Panc1 (cell line): ENCODE data around the gene POLR1E.

Experiments
- POLR2AphosphoS5 ChIP-seq: IDR thresholded peaks from 2 replicates; pipeline ENCODE4 v1.6.1; 2012; ENCODE audit warnings: mild to moderate bottlenecking, low read depth, low read length, moderate library complexity
- SIN3A ChIP-seq: IDR thresholded peaks from 2 replicates; pipeline ENCODE4 v1.6.1; 2012; ENCODE audit warnings: low read depth, mild to moderate bottlenecking, low read length, moderate library complexity, borderline replicate concordance; ENCODE audit not compliant: insufficient read depth
- TCF7L2 ChIP-seq: IDR thresholded peaks from 2 replicates; pipeline ENCODE4 v1.6.1; 2011; ENCODE audit warnings: mild to moderate bottlenecking, low read depth, low read length, inconsistent platforms
- TF ChIP-seq, protein P1 (sequence below): fragments of 450-650 bp; IDR thresholded peaks from 2 replicates; pipeline ENCODE4 v1.5.1; 2017; ENCODE audit warnings: mild to moderate bottlenecking
- TF ChIP-seq, protein P2 (sequence below), 2 experiments: IDR thresholded peaks; 2 replicates each; pipeline ENCODE4 v1.6.1; 2011 to 2012; ENCODE audit warnings: low read depth in 2 of 2, control low read depth in 1 of 2, low read length in 1 of 2, mild to moderate bottlenecking in 1 of 2, moderate library complexity in 1 of 2; ENCODE audit not compliant: insufficient read depth in 1 of 2

DNA sequence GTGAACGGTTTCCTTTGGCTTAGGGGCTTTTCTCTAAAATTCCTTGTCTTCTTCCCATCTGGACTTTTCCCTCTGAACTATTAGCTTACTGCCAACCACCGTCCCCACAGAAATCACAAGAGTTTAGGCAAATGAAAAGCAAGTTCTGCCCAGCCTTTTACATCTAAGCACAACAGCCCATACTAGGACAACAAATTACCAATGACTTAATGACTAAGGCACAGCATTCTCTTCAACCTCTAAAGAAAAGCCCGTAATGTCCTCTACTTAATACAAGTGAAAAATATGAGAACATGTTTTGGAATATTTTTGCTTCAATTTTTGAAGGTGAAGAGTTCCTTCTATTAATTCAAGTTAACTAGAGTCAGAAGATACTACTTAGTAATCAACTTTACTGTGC lies 21.7 kb upstream of the POLR1E start:
- TF ChIP-seq, protein P1, sequence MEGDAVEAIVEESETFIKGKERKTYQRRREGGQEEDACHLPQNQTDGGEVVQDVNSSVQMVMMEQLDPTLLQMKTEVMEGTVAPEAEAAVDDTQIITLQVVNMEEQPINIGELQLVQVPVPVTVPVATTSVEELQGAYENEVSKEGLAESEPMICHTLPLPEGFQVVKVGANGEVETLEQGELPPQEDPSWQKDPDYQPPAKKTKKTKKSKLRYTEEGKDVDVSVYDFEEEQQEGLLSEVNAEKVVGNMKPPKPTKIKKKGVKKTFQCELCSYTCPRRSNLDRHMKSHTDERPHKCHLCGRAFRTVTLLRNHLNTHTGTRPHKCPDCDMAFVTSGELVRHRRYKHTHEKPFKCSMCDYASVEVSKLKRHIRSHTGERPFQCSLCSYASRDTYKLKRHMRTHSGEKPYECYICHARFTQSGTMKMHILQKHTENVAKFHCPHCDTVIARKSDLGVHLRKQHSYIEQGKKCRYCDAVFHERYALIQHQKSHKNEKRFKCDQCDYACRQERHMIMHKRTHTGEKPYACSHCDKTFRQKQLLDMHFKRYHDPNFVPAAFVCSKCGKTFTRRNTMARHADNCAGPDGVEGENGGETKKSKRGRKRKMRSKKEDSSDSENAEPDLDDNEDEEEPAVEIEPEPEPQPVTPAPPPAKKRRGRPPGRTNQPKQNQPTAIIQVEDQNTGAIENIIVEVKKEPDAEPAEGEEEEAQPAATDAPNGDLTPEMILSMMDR: no peak
- TF ChIP-seq TCF7L2 (no peak), POLR2AphosphoS5 (no peak), SIN3A (no peak)
- TF ChIP-seq, protein P2, sequence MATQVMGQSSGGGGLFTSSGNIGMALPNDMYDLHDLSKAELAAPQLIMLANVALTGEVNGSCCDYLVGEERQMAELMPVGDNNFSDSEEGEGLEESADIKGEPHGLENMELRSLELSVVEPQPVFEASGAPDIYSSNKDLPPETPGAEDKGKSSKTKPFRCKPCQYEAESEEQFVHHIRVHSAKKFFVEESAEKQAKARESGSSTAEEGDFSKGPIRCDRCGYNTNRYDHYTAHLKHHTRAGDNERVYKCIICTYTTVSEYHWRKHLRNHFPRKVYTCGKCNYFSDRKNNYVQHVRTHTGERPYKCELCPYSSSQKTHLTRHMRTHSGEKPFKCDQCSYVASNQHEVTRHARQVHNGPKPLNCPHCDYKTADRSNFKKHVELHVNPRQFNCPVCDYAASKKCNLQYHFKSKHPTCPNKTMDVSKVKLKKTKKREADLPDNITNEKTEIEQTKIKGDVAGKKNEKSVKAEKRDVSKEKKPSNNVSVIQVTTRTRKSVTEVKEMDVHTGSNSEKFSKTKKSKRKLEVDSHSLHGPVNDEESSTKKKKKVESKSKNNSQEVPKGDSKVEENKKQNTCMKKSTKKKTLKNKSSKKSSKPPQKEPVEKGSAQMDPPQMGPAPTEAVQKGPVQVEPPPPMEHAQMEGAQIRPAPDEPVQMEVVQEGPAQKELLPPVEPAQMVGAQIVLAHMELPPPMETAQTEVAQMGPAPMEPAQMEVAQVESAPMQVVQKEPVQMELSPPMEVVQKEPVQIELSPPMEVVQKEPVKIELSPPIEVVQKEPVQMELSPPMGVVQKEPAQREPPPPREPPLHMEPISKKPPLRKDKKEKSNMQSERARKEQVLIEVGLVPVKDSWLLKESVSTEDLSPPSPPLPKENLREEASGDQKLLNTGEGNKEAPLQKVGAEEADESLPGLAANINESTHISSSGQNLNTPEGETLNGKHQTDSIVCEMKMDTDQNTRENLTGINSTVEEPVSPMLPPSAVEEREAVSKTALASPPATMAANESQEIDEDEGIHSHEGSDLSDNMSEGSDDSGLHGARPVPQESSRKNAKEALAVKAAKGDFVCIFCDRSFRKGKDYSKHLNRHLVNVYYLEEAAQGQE (IDR thresholded peaks at IDR 0.05; ENCODE audit: insufficient read depth in 1 of 2, low read depth in 2 of 2, low read length in 1 of 2): no peak
